BLaER1 (cell line): ENCODE results near the gene NR4A3.

Experiments used
- H3K27ac ChIP-seq: shearing (Covaris generic); formaldehyde crosslinking; 2 replicates; pipeline ENCODE4 v1.8.1; 2022
- H3K27me3 ChIP-seq: shearing (Covaris generic); formaldehyde crosslinking; 2 replicates; pipeline ENCODE4 v1.8.1; 2022
- H3K36me3 ChIP-seq: shearing (Covaris generic); formaldehyde crosslinking; 2 replicates; pipeline ENCODE4 v1.8.1; 2022
- H3K4me1 ChIP-seq: shearing (Covaris generic); formaldehyde crosslinking; 2 replicates; pipeline ENCODE4 v1.8.1; 2022
- H3K4me2 ChIP-seq: shearing (Covaris generic); formaldehyde crosslinking; 2 replicates; pipeline ENCODE4 v1.8.1; 2022
- H3K4me3 ChIP-seq: shearing (Covaris generic); formaldehyde crosslinking; 2 replicates; pipeline ENCODE4 v1.8.1; 2022
- H3K9ac ChIP-seq: shearing (Covaris generic); formaldehyde crosslinking; 2 replicates; pipeline ENCODE4 v1.8.1; 2022
- H3K9me3 ChIP-seq: shearing (Covaris generic); formaldehyde crosslinking; 2 replicates; pipeline ENCODE4 v1.8.1; 2022
- H4K20me1 ChIP-seq: shearing (Covaris generic); formaldehyde crosslinking; 2 replicates; pipeline ENCODE4 v1.8.1; 2022
- Cebpa-rat ChIP-seq: shearing (Covaris generic); IDR thresholded peaks from 2 replicates; pipeline ENCODE4 v1.8.1; 2022

The NR4A3 gene

GRCh38 chr9:99787556-99787955 lies 34.1 kb upstream of the NR4A3 start:
- no peak overlapping the region for H3K4me3 ChIP-seq
- no peaks in the 10 kb centered on the region for H3K9me3 ChIP-seq
- H3K4me2 ChIP-seq = no peak overlapping the region
- H3K4me1 ChIP-seq = 0 out of 2 replicates have a peak, but pooled peaks cover 5% of the 10 kb centered on the region
- no peak for TF ChIP-seq Cebpa-rat
- H3K27me3 ChIP-seq = no peaks in the 10 kb centered on the region
- no peaks in the 10 kb centered on the region for H4K20me1 ChIP-seq
- no peak overlapping the region for H3K27ac ChIP-seq
- no peak overlapping the region for H3K9ac ChIP-seq
- H3K36me3 ChIP-seq = no peaks in the 10 kb centered on the region

- Histone ChIP-seq H3K9ac (no peak overlapping the region), H4K20me1 (no peaks in the 10 kb centered on the region), H3K4me2 (no peak overlapping the region), H3K27me3 (no peaks in the 10 kb centered on the region), H3K4me1 (no peaks in the 10 kb centered on the region), H3K36me3 (no peaks in the 10 kb centered on the region), H3K9me3 (no peaks in the 10 kb centered on the region), H3K27ac (no peak overlapping the region), H3K4me3 (no peak overlapping the region)
- no peak for TF ChIP-seq Cebpa-rat
Observed at GRCh38 chr9:99793528-99793927, 28.2 kb upstream of the NR4A3 start.

- H3K4me1 ChIP-seq = no peaks in the 10 kb centered on the region
- TF ChIP-seq Cebpa-rat = no peak
- H3K4me3 ChIP-seq = no peak overlapping the region
- no peak overlapping the region for H3K4me2 ChIP-seq
- no peak overlapping the region for H3K9ac ChIP-seq
- no peaks in the 10 kb centered on the region for H4K20me1 ChIP-seq
- peaks cover 6% of the 10 kb centered on the region; the same call in 1 of the 2 replicates for H3K36me3 ChIP-seq
- no peak overlapping the region for H3K27ac ChIP-seq
- H3K27me3 ChIP-seq = no peaks in the 10 kb centered on the region
- peaks cover 4% of the 10 kb centered on the region; the same call in 1 of the 2 replicates for H3K9me3 ChIP-seq
Observed at GRCh38 chr9:99796231-99796630, 25.5 kb upstream of the NR4A3 start.

- Histone ChIP-seq H3K4me1 (no peaks in the 10 kb centered on the region), H3K9ac (no peak overlapping the region), H3K36me3 (peaks cover 14% of the 10 kb centered on the region), H3K27me3 (no peaks in the 10 kb centered on the region), H3K4me3 (no peak overlapping the region), H3K4me2 (no peak overlapping the region), H3K27ac (no peak overlapping the region), H4K20me1 (no peaks in the 10 kb centered on the region), H3K9me3 (peaks cover 4% of the 10 kb centered on the region; the same call in 1 of the 2 replicates)
- no peak for TF ChIP-seq Cebpa-rat
Observed at GRCh38 chr9:99801775-99802174, 19.9 kb upstream of the NR4A3 start.

GRCh38 chr9:99803694-99804093 lies 18.0 kb upstream of the NR4A3 start:
- TF ChIP-seq Cebpa-rat = no peak

GRCh38 chr9:99807276-99807852 lies 14.3 kb upstream of the NR4A3 start:
- no peak overlapping the region for H3K9ac ChIP-seq
- no peaks in the 10 kb centered on the region for H3K4me1 ChIP-seq
- H3K36me3 ChIP-seq = peaks cover 8% of the 10 kb centered on the region; the same call in 1 of the 2 replicates
- TF ChIP-seq Cebpa-rat = no peak
- peaks cover 7% of the 10 kb centered on the region; the same call in 1 of the 2 replicates for H4K20me1 ChIP-seq
- H3K27ac ChIP-seq = no peak overlapping the region
- H3K9me3 ChIP-seq = no peaks in the 10 kb centered on the region
- H3K4me2 ChIP-seq = no peak overlapping the region
- no peaks in the 10 kb centered on the region for H3K27me3 ChIP-seq
- no peak overlapping the region for H3K4me3 ChIP-seq

More at GRCh38 chr9:99803694-99804093, 18.0 kb upstream of the NR4A3 start:
- Histone ChIP-seq H3K27me3 (no peaks in the 10 kb centered on the region), H3K4me1 (no peaks in the 10 kb centered on the region), H3K36me3 (peaks cover 14% of the 10 kb centered on the region), H3K27ac (no peak overlapping the region), H3K4me3 (no peak overlapping the region), H3K9ac (no peak overlapping the region), H3K9me3 (peaks cover 4% of the 10 kb centered on the region; the same call in 1 of the 2 replicates), H4K20me1 (no peaks in the 10 kb centered on the region), H3K4me2 (no peak overlapping the region)

- Histone ChIP-seq H3K4me1 (no peaks in the 10 kb centered on the region), H3K27ac (no peak overlapping the region), H4K20me1 (peaks cover 7% of the 10 kb centered on the region; the same call in 1 of the 2 replicates), H3K9ac (no peak overlapping the region), H3K27me3 (no peaks in the 10 kb centered on the region), H3K4me2 (no peak overlapping the region), H3K9me3 (no peaks in the 10 kb centered on the region), H3K4me3 (no peak overlapping the region), H3K36me3 (peaks cover 7% of the 10 kb centered on the region; the same call in 1 of the 2 replicates)
- TF ChIP-seq Cebpa-rat = no peak
Observed at GRCh38 chr9:99807956-99808355, 13.7 kb upstream of the NR4A3 start.

- H3K27ac ChIP-seq = no peak overlapping the region
- no peaks in the 10 kb centered on the region for H3K27me3 ChIP-seq
- H3K4me2 ChIP-seq = no peak overlapping the region
- TF ChIP-seq Cebpa-rat = no peak
- no peak overlapping the region for H3K9ac ChIP-seq
- H3K4me1 ChIP-seq = no peaks in the 10 kb centered on the region
- 0 out of 2 replicates have a peak, but pooled peaks cover 4% of the 10 kb centered on the region for H3K36me3 ChIP-seq
- no peak overlapping the region for H3K4me3 ChIP-seq
- no peaks in the 10 kb centered on the region for H3K9me3 ChIP-seq
- peaks cover 7% of the 10 kb centered on the region; the same call in 1 of the 2 replicates for H4K20me1 ChIP-seq
Observed at GRCh38 chr9:99808454-99808853, 13.2 kb upstream of the NR4A3 start.

GRCh38 chr9:99809586-99810319 lies 11.9 kb upstream of the NR4A3 start:
- no peak overlapping the region for H3K4me2 ChIP-seq
- H3K27ac ChIP-seq = no peak overlapping the region
- H3K4me1 ChIP-seq = no peaks in the 10 kb centered on the region
- no peaks in the 10 kb centered on the region for H3K9me3 ChIP-seq
- H3K36me3 ChIP-seq = 0 out of 2 replicates have a peak, but pooled peaks cover 4% of the 10 kb centered on the region
- TF ChIP-seq Cebpa-rat = no peak
- no peak overlapping the region for H3K9ac ChIP-seq
- peaks cover 7% of the 10 kb centered on the region; the same call in 1 of the 2 replicates for H4K20me1 ChIP-seq
- no peaks in the 10 kb centered on the region for H3K27me3 ChIP-seq
- no peak overlapping the region for H3K4me3 ChIP-seq

GRCh38 chr9:99811172-99811571 lies 10.5 kb upstream of the NR4A3 start:
- H3K4me2 ChIP-seq = no peak overlapping the region
- no peak overlapping the region for H3K4me3 ChIP-seq
- no peaks in the 10 kb centered on the region for H3K27me3 ChIP-seq
- no peaks in the 10 kb centered on the region for H3K4me1 ChIP-seq
- TF ChIP-seq Cebpa-rat = no peak
- no peak overlapping the region for H3K9ac ChIP-seq
- H3K36me3 ChIP-seq = no peaks in the 10 kb centered on the region
- no peaks in the 10 kb centered on the region for H3K9me3 ChIP-seq
- H3K27ac ChIP-seq = no peak overlapping the region
- peaks cover 12% of the 10 kb centered on the region; the same call in 1 of the 2 replicates for H4K20me1 ChIP-seq
